ENCODE results near the gene PIK3CA. TPM values are rescaled to one million over a fixed set of nuclear protein-coding genes. Genes with fewer than 3 reads are reported as not detected.
A peak's percentile ranks its signal among the peaks of the same experiment; 100 is the strongest.
"Not testable (repeated sequence)": the region's sequence is repeated elsewhere in the genome, so short reads cannot be mapped to it uniquely, and the experiment has no call there.

PIK3CA gene
- 12.8 TPM for polyA plus RNA-seq (2012; ENCODE audit: low read depth, missing spikeins)

DNA sequence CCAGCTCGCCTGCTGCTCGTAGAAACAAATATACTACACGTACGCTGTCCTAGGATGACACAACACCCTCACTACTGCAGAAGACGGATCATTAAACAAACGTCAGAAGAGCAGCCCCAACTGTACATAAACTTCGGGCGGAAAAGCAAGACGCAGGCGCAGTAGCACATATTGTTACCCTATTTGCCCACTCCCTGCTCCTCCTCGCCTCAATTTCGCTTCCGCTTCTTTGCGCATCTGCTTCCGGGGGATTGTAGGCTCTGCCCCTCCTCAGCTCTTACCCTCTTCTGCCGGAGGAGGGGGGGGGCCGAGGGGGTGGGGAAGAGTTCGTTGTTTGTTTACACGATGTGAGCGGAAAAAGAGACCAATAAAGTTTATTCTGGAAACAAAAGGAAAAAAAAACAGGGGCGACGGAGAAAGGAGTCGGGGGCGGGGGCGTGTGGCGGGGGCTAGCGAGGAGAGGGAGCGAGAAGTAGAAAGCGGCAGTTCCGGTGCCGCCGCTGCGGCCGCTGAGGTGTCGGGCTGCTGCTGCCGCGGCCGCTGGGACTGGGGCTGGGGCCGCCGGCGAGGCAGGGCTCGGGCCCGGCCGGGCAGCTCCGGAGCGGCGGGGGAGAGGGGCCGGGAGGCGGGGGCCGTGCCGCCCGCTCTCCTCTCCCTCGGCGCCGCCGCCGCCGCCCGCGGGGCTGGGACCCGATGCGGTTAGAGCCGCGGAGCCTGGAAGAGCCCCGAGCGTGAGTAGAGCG lies at the start of gene PIK3CA:
PIK3CA (plus strand) TSS at position 485 of the 743 bp plus-strand sequence. CDS start 50,469 bp downstream, outside the sequence.
- TF ChIP-seq SPI1 (IDR thresholded peaks at IDR 0.05; ENCODE audit: low read depth, low read length) (peak; percentile 66), PAX5 (IDR thresholded peaks at IDR 0.05; ENCODE audit: insufficient read depth, low read length, severe bottlenecking) (no peak), TAF1 (IDR thresholded peaks at IDR 0.05; ENCODE audit: low read depth, low read length) (no peak), POLR2A (IDR thresholded peaks at IDR 0.05; ENCODE audit: low read depth, low read length) (peak; percentile 54; the same call in 1 of the 2 replicates), POLR2AphosphoS5 (IDR thresholded peaks at IDR 0.05; ENCODE audit: low read depth, low read length) (peak; percentile 45; the same call in 1 of the 2 replicates)
- DNase-seq (ENCODE audit: insufficient read length, low spot score) = peak; percentile 70
- FAIRE-seq = peak; percentile 96

- FAIRE-seq (no peak), DNase-seq (ENCODE audit: insufficient read length, low spot score) (no peak)
These were observed 49.6 kb upstream of the PIK3CA start for GRCh38 chr3:179098388-179099077.

GRCh38 chr3:179100652-179101051 lies 47.5 kb upstream of the PIK3CA start:
- TF ChIP-seq POLR2AphosphoS5 (IDR thresholded peaks at IDR 0.05; ENCODE audit: low read depth, low read length) (no peak), POU2F2 (IDR thresholded peaks at IDR 0.05; ENCODE audit: low read depth, low read length) (no peak), POLR2A (IDR thresholded peaks at IDR 0.05; ENCODE audit: low read depth, low read length) (no peak), SPI1 (IDR thresholded peaks at IDR 0.05; ENCODE audit: low read depth, low read length) (no peak), TAF1 (IDR thresholded peaks at IDR 0.05; ENCODE audit: low read depth, low read length) (no peak), PAX5 (IDR thresholded peaks at IDR 0.05; ENCODE audit: insufficient read depth, low read length, severe bottlenecking) (no peak)
- peak; percentile 9 for FAIRE-seq
- no peak for DNase-seq (ENCODE audit: insufficient read length, low spot score)

More at GRCh38 chr3:179098388-179099077, 49.6 kb upstream of the PIK3CA start:
- TF ChIP-seq TAF1 (IDR thresholded peaks at IDR 0.05; ENCODE audit: low read depth, low read length) (no peak), POU2F2 (IDR thresholded peaks at IDR 0.05; ENCODE audit: low read depth, low read length) (no peak), PAX5 (IDR thresholded peaks at IDR 0.05; ENCODE audit: insufficient read depth, low read length, severe bottlenecking) (no peak), SPI1 (IDR thresholded peaks at IDR 0.05; ENCODE audit: low read depth, low read length) (no peak), POLR2AphosphoS5 (IDR thresholded peaks at IDR 0.05; ENCODE audit: low read depth, low read length) (no peak), POLR2A (IDR thresholded peaks at IDR 0.05; ENCODE audit: low read depth, low read length) (no peak)

DNA sequence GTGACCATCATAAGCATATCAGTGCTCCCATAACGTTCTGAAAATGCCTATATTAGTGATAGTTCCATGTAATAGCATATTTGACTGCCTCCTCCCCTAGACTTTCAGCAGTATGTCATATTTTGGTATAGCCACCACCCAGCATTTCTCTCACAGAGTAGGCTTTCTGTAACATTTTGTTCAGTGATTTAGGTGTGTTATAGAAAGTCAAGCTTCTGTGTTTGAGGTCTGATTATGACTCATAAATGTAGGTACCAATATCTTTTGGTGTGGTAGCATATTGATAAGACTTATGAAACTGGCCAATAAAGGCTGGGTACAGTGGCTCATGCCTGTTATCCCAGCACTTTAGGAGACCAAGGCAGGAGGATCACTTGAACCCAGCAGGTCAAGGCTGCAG lies 42.3 kb upstream of the PIK3CA start:
- TF ChIP-seq PAX5 (IDR thresholded peaks at IDR 0.05; ENCODE audit: insufficient read depth, low read length, severe bottlenecking) = no peak
- TF ChIP-seq SPI1 (IDR thresholded peaks at IDR 0.05; ENCODE audit: low read depth, low read length) = no peak
- no peak for TF ChIP-seq POLR2AphosphoS5 (IDR thresholded peaks at IDR 0.05; ENCODE audit: low read depth, low read length)
- no peak for TF ChIP-seq POLR2A (IDR thresholded peaks at IDR 0.05; ENCODE audit: low read depth, low read length)
- TF ChIP-seq POU2F2 (IDR thresholded peaks at IDR 0.05; ENCODE audit: low read depth, low read length) = no peak
- TF ChIP-seq TAF1 (IDR thresholded peaks at IDR 0.05; ENCODE audit: low read depth, low read length) = no peak
- FAIRE-seq (peak; percentile 79), DNase-seq (ENCODE audit: insufficient read length, low spot score) (no peak)

- TF ChIP-seq TAF1 (IDR thresholded peaks at IDR 0.05; ENCODE audit: low read depth, low read length) = no peak
- TF ChIP-seq SPI1 (IDR thresholded peaks at IDR 0.05; ENCODE audit: low read depth, low read length) = no peak
- no peak for TF ChIP-seq POLR2AphosphoS5 (IDR thresholded peaks at IDR 0.05; ENCODE audit: low read depth, low read length)
- no peak for TF ChIP-seq POU2F2 (IDR thresholded peaks at IDR 0.05; ENCODE audit: low read depth, low read length)
- no peak for TF ChIP-seq POLR2A (IDR thresholded peaks at IDR 0.05; ENCODE audit: low read depth, low read length)
- no peak for TF ChIP-seq PAX5 (IDR thresholded peaks at IDR 0.05; ENCODE audit: insufficient read depth, low read length, severe bottlenecking)
- DNase-seq (ENCODE audit: insufficient read length, low spot score) (no peak), FAIRE-seq (no peak)
These were observed 40.5 kb upstream of the PIK3CA start for GRCh38 chr3:179107617-179108016.

DNA sequence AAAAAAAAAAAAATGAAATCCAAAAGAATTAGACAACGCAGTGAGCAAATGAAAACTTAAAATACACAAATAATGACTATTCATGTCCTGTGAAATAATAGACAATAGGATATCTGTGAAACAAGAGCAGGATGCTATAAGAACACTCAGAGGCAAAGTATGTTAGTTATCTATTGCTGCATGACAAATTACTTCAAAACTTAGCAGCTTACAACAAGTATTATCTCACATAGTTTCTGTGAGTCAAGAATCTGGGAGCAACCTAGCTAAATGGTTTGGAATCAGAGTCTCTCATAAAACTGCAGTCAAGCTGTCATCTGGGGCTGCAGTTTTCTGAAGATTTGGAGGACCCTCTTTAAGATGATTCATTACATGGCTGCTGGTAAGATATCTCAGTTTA lies 40.1 kb upstream of the PIK3CA start:
- FAIRE-seq (no peak), DNase-seq (ENCODE audit: insufficient read length, low spot score) (no peak)
- TF ChIP-seq SPI1 (IDR thresholded peaks at IDR 0.05; ENCODE audit: low read depth, low read length) (no peak), POLR2AphosphoS5 (IDR thresholded peaks at IDR 0.05; ENCODE audit: low read depth, low read length) (no peak), PAX5 (IDR thresholded peaks at IDR 0.05; ENCODE audit: insufficient read depth, low read length, severe bottlenecking) (no peak), TAF1 (IDR thresholded peaks at IDR 0.05; ENCODE audit: low read depth, low read length) (no peak), POLR2A (IDR thresholded peaks at IDR 0.05; ENCODE audit: low read depth, low read length) (no peak), POU2F2 (IDR thresholded peaks at IDR 0.05; ENCODE audit: low read depth, low read length) (no peak)

DNA sequence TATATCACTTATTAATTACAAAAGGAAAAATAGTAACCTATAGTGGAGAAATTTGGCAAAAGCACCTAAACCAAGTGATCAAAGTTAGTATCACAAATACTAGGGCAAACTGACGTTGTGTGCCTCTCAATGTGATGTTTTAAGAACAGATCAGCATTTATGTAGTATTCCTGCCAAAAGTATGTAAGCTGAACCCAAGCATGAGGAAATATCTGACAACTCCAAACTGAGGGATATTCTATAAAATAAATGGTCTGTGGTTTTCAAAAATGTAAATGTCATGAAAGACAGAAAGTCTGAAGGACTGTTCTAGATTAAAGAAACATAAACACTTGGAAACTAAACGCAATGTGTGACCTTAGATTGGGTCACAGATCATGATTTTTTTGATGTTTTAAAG lies 34.3 kb upstream of the PIK3CA start:
- no peak for FAIRE-seq
- DNase-seq (ENCODE audit: insufficient read length, low spot score) = no peak
- TF ChIP-seq TAF1 (IDR thresholded peaks at IDR 0.05; ENCODE audit: low read depth, low read length) (no peak), PAX5 (IDR thresholded peaks at IDR 0.05; ENCODE audit: insufficient read depth, low read length, severe bottlenecking) (no peak), POLR2AphosphoS5 (IDR thresholded peaks at IDR 0.05; ENCODE audit: low read depth, low read length) (no peak), SPI1 (IDR thresholded peaks at IDR 0.05; ENCODE audit: low read depth, low read length) (no peak), POU2F2 (IDR thresholded peaks at IDR 0.05; ENCODE audit: low read depth, low read length) (no peak), POLR2A (IDR thresholded peaks at IDR 0.05; ENCODE audit: low read depth, low read length) (no peak)

DNA sequence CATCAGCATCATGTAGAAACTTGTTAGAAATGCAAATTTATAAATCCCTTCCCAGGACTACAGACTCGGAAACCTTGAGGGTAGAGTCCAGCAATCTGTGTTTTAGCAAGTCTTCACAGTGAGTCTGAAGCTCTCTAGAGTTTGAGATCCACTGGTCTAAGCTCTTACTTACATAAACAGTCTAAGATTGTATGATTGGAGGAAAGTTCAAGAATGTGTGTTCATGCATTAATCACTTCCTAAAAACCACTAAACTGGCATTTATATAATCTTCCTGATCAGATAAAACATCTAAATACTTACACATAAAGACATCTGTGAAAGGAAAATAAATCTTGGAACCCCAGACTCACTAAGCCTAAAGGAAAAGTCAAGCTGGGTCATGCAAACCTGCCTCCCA lies 32.7 kb upstream of the PIK3CA start:
- not testable (repeated sequence) for DNase-seq (ENCODE audit: insufficient read length, low spot score)
- FAIRE-seq = peak; percentile 5

DNA sequence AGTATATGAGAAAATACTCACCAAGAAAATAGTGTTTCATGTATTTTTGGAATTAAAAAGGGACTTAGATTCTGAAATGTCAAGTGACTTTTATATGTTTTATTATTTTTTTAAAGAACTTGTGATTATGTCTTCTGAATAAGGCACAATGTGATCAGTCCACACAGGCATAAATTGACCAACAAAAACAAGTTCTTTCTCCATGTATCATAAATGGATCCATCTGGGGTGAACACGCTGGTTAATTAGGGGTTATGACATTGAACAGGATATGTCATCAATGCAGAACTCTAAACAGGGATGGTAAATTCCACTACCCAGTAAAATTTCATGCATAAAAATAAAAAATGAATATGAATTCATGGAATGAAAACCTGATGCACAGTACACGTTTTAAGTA lies 31.3 kb upstream of the PIK3CA start:
- no peak for DNase-seq (ENCODE audit: insufficient read length, low spot score)
- FAIRE-seq = no peak
- TF ChIP-seq POLR2A (IDR thresholded peaks at IDR 0.05; ENCODE audit: low read depth, low read length) (no peak), POLR2AphosphoS5 (IDR thresholded peaks at IDR 0.05; ENCODE audit: low read depth, low read length) (no peak), SPI1 (IDR thresholded peaks at IDR 0.05; ENCODE audit: low read depth, low read length) (no peak), POU2F2 (IDR thresholded peaks at IDR 0.05; ENCODE audit: low read depth, low read length) (no peak), PAX5 (IDR thresholded peaks at IDR 0.05; ENCODE audit: insufficient read depth, low read length, severe bottlenecking) (no peak), TAF1 (IDR thresholded peaks at IDR 0.05; ENCODE audit: low read depth, low read length) (no peak)

DNA sequence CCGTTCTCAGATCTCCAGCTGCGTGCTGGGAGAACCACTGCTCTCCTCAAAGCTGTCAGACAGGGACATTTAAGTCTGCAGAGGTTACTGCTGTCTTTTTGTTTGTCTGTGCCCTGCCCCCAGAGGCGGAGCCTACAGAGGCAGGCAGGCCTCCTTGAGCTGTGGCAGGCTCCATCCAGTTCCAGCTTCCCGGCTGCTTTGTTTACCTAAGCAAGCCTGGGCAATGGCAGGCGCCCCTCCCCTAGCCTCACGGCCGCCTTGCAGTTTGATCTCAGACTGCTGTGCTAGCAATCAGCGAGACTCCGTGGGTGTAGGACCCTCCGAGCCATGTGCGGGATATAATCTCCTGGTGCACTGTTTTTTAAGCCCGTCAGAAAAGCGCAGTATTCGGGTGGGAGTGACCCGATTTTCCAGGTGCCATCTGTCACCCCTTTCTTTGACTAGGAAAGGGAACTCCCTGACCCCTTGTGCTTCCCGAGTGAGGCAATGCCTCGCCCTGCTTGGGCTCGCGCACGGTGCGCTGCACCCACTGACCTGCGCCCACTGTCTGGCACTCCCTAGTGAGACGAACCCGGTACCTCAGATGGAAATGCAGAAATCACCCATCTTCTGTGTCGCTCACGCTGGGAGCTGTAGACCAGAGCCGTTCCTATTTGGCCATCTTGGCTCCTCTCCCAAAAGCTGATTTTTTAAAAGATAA lies 15.8 kb upstream of the PIK3CA start:
- not testable (repeated sequence) for FAIRE-seq; DNase-seq (ENCODE audit: insufficient read length, low spot score)

Measured in GM12891 (cell line).